SU-DHL-6 (cell line): ENCODE measurements around the gene TENT5A.

Experiments used
- H2AFZ ChIP-seq: fragments of 200-600 bp; sonication (generic); 2 replicates; pipeline ENCODE4 v1.6.1; 2014; ENCODE audit warnings: low read depth, mild to moderate bottlenecking, moderate library complexity, mixed read lengths, antibody characterized with exemption, low read length; ENCODE audit not compliant: severe bottlenecking
- H3F3A ChIP-seq: fragments of 200-600 bp; shearing (Covaris generic); 2 replicates; pipeline ENCODE4 v1.6.0; 2016; ENCODE audit warnings: antibody characterized with exemption, mild to moderate bottlenecking; ENCODE audit not compliant: insufficient read depth
- H3K27ac ChIP-seq: fragments of 200-600 bp; sonication (generic); 2 replicates; pipeline ENCODE4 v1.5.1; 2016; ENCODE audit warnings: low read depth, mild to moderate bottlenecking, low read length, moderate library complexity, mixed read lengths
- H3K27me3 ChIP-seq: fragments of 200-600 bp; sonication (generic), shearing (Covaris generic); 2 replicates; pipeline ENCODE4 v1.6.0; 2014; ENCODE audit warnings: mild to moderate bottlenecking, low read length
- H3K36me3 ChIP-seq: fragments of 200-600 bp; sonication (generic); 2 replicates; pipeline ENCODE4 v1.6.1; 2014; ENCODE audit warnings: mild to moderate bottlenecking, low read length, mixed read lengths
- H3K4me2 ChIP-seq: fragments of 300-600, 200-600 bp; shearing (Covaris generic), sonication (generic); 2 replicates; pipeline ENCODE4 v1.6.0; 2014; ENCODE audit warnings: low read length, low read depth, mild to moderate bottlenecking; ENCODE audit not compliant: poor library complexity, severe bottlenecking
- H3K4me3 ChIP-seq: fragments of 200-600 bp; sonication (generic); 2 replicates; pipeline ENCODE4 v1.5.1; 2014; ENCODE audit warnings: antibody characterized with exemption, low read length, mild to moderate bottlenecking, mixed read lengths; ENCODE audit not compliant: insufficient read depth, poor library complexity, severe bottlenecking
- H3K79me2 ChIP-seq: fragments of 200-600 bp; sonication (generic); 2 replicates; pipeline ENCODE4 v1.6.1; 2014; ENCODE audit warnings: mild to moderate bottlenecking, low read length, moderate library complexity; ENCODE audit not compliant: insufficient read depth
- H3K9ac ChIP-seq: fragments of 200-600 bp; sonication (generic); 2 replicates; pipeline ENCODE4 v1.7.0; 2014; ENCODE audit warnings: mild to moderate bottlenecking, low read length
- H3K9me2 ChIP-seq: fragments of 200-600 bp; sonication (generic); replicated peaks from 2 replicates; pipeline ENCODE4 v1.6.1; 2014; ENCODE audit warnings: low read length; ENCODE audit not compliant: insufficient read depth
- H3K9me3 ChIP-seq: fragments of 200-600 bp; sonication (generic); 2 replicates; pipeline ENCODE4 v1.6.1; 2014; ENCODE audit warnings: low read length, mixed read lengths; ENCODE audit not compliant: insufficient read depth
- H4K20me1 ChIP-seq: fragments of 200-600 bp; sonication (generic); 2 replicates; pipeline ENCODE4 v1.6.1; 2014; ENCODE audit warnings: low read depth, mild to moderate bottlenecking, antibody characterized with exemption, low read length, moderate library complexity, mixed read lengths
- CTCF ChIP-seq: fragments of 200-600 bp; sonication (generic); IDR thresholded peaks from one replicate; pipeline ENCODE4 v1.5.1; 2017; ENCODE audit warnings: antibody characterized with exemption, mild to moderate bottlenecking, low read length, moderate library complexity; ENCODE audit not compliant: insufficient read depth, poor library complexity, severe bottlenecking
- EZH2phosphoT487 ChIP-seq: fragments of 200-600 bp; sonication (generic), shearing (Covaris generic); conservative IDR thresholded peaks from 2 replicates; pipeline ENCODE4 v1.6.1; 2018; ENCODE audit warnings: mild to moderate bottlenecking, antibody characterized with exemption, low read length, moderate library complexity, mixed read lengths

Gene TENT5A

GRCh38 chr6:81708113-81708699 lies 44.3 kb downstream of the TENT5A start:
- Histone ChIP-seq H3F3A (no peaks in the 10 kb centered on the region), H3K9ac (no peak overlapping the region), H3K79me2 (no peaks in the 10 kb centered on the region), H3K9me2 (no peaks in the 10 kb centered on the region), H3K27me3 (no peaks in the 10 kb centered on the region), H3K36me3 (no peaks in the 10 kb centered on the region), H3K4me2 (no peak overlapping the region), H3K9me3 (no peaks in the 10 kb centered on the region), H3K27ac (no peak overlapping the region), H4K20me1 (no peaks in the 10 kb centered on the region), H3K4me3 (no peak overlapping the region), H2AFZ (no peak overlapping the region)
- TF ChIP-seq CTCF = no peak
- no peak for TF ChIP-seq EZH2phosphoT487

- Histone ChIP-seq H3K27me3 (no peaks in the 10 kb centered on the region), H4K20me1 (no peaks in the 10 kb centered on the region), H3K4me3 (no peak overlapping the region), H3K9ac (no peak overlapping the region), H3K4me2 (no peak overlapping the region), H3F3A (no peaks in the 10 kb centered on the region), H3K36me3 (no peaks in the 10 kb centered on the region), H3K9me2 (no peaks in the 10 kb centered on the region), H3K79me2 (no peaks in the 10 kb centered on the region), H3K9me3 (no peaks in the 10 kb centered on the region), H2AFZ (no peak overlapping the region), H3K27ac (no peak overlapping the region)
- TF ChIP-seq EZH2phosphoT487 (no peak), CTCF (no peak)
These were observed 47.8 kb downstream of the TENT5A start for GRCh38 chr6:81704700-81705099.

- no peak for TF ChIP-seq CTCF
- no peak for TF ChIP-seq EZH2phosphoT487
- no peaks in the 10 kb centered on the region for H3K79me2 ChIP-seq
- no peak overlapping the region for H3K4me3 ChIP-seq
- no peaks in the 10 kb centered on the region for H3K9me3 ChIP-seq
- no peaks in the 10 kb centered on the region for H3K9me2 ChIP-seq
- no peak overlapping the region for H3K4me2 ChIP-seq
- H3K36me3 ChIP-seq = no peaks in the 10 kb centered on the region
- H4K20me1 ChIP-seq = no peaks in the 10 kb centered on the region
- no peaks in the 10 kb centered on the region for H3F3A ChIP-seq
- no peak overlapping the region for H2AFZ ChIP-seq
- no peaks in the 10 kb centered on the region for H3K27me3 ChIP-seq
- no peak overlapping the region for H3K27ac ChIP-seq
- H3K9ac ChIP-seq = no peak overlapping the region
These were observed 52.1 kb downstream of the TENT5A start for GRCh38 chr6:81700414-81700813.
